HUES64 (cell line): ENCODE results near the gene LYRM2. TPM values are rescaled to one million over a fixed set of nuclear protein-coding genes. Genes with fewer than 3 reads are reported as not detected.

Source experiments
- H3K27ac ChIP-seq: 2 replicates; pipeline ENCODE4 v1.7.0; 2013; ENCODE audit warnings: low read depth, low read length, inconsistent platforms
- H3K27me3 ChIP-seq: 2 replicates; pipeline ENCODE4 v1.6.1; 2013; ENCODE audit warnings: mild to moderate bottlenecking, low read length; ENCODE audit not compliant: insufficient read depth
- H3K36me3 ChIP-seq: 2 replicates; pipeline ENCODE4 v1.6.1; 2013; ENCODE audit warnings: mild to moderate bottlenecking, low read length; ENCODE audit not compliant: insufficient read depth
- H3K4me1 ChIP-seq: 2 replicates; pipeline ENCODE4 v1.6.1; 2013; ENCODE audit warnings: mild to moderate bottlenecking, low read length, moderate library complexity; ENCODE audit not compliant: insufficient read depth
- H3K4me3 ChIP-seq: 2 replicates; pipeline ENCODE4 v1.5.1; 2013; ENCODE audit warnings: mild to moderate bottlenecking, low read length, moderate library complexity
- H3K9ac ChIP-seq: 2 replicates; pipeline ENCODE4 v1.6.1; 2013; ENCODE audit warnings: mild to moderate bottlenecking, low read depth, low read length
- H3K9me3 ChIP-seq: 2 replicates; pipeline ENCODE4 v1.6.1; 2013; ENCODE audit warnings: low read depth, low read length; ENCODE audit not compliant: insufficient read depth
- WGBS: fragments of 150-250, 120-280 bp; methylation state at CpG from one replicate; pipeline ENCODE4 v1.1.7; 2013; ENCODE audit warnings: missing lambda C conversion rate; 5-methylcytosine and 5-hydroxymethylcytosine counted together
- polyA plus RNA-seq, 2 experiments: library from polyadenylated mRNA; stranded (reverse); fragments of 50-300 nt; gene quantifications; one replicate each; pipeline ENCODE4 v1.2.3, GENCODE V29; 2013

The LYRM2 gene
- polyA plus RNA-seq (2013, experiment 1 of 2) = 23.0 TPM
- 29.7 TPM for polyA plus RNA-seq (2013, experiment 2 of 2)

- Histone ChIP-seq H3K4me1 (0 out of 2 replicates have a peak, but pooled peaks cover 6% of the 10 kb centered on the region), H3K27ac (peak within 1 kb of the TSS; percentile 87), H3K9ac (peak within 1 kb of the TSS; percentile 81), H3K9me3 (no peaks in the 10 kb centered on the region), H3K27me3 (no peaks in the 10 kb centered on the region), H3K4me3 (peak within 1 kb of the TSS; percentile 89), H3K36me3 (peaks cover 37% of the 10 kb centered on the region)
- 1% methylated on average over 58 of the region's 58 CpGs for WGBS
These were observed at the start of gene LYRM2 for GRCh38 chr6:89638320-89639195. Gene LYRM2, minus strand, starts transcription at chr6:89638747. Its CDS starts 31 bp downstream, at chr6:89638716.

GRCh38 chr6:89688328-89688727 is 49.8 kb upstream of the LYRM2 start:
- Histone ChIP-seq H3K27ac (peak overlapping the region; percentile 84; the same call in 1 of the 2 replicates), H3K9ac (no peak overlapping the region), H3K9me3 (no peaks in the 10 kb centered on the region), H3K4me1 (peaks cover 46% of the 10 kb centered on the region), H3K4me3 (no peak overlapping the region), H3K36me3 (peaks cover 99% of the 10 kb centered on the region), H3K27me3 (no peaks in the 10 kb centered on the region)
- WGBS = 95% methylated on average over 2 of the region's 2 CpGs

GRCh38 chr6:89685311-89685710 is 46.8 kb upstream of the LYRM2 start:
- H3K4me1 ChIP-seq = peaks cover 20% of the 10 kb centered on the region
- no peak overlapping the region for H3K9ac ChIP-seq
- peaks cover 97% of the 10 kb centered on the region for H3K36me3 ChIP-seq
- H3K27me3 ChIP-seq = no peaks in the 10 kb centered on the region
- 96% methylated on average over 2 of the region's 2 CpGs for WGBS
- H3K27ac ChIP-seq = no peak overlapping the region
- H3K4me3 ChIP-seq = no peak overlapping the region
- H3K9me3 ChIP-seq = no peaks in the 10 kb centered on the region

GRCh38 chr6:89682991-89683390 is 44.4 kb upstream of the LYRM2 start:
- Histone ChIP-seq H3K36me3 (peaks cover 98% of the 10 kb centered on the region), H3K9me3 (no peaks in the 10 kb centered on the region), H3K27me3 (no peaks in the 10 kb centered on the region), H3K4me1 (peaks cover 23% of the 10 kb centered on the region), H3K27ac (no peak overlapping the region), H3K9ac (no peak overlapping the region), H3K4me3 (no peak overlapping the region)
- 94% methylated on average over 1 of the region's 1 CpG for WGBS

GRCh38 chr6:89681983-89682564 is 43.5 kb upstream of the LYRM2 start:
- 95% methylated on average over 9 of the region's 10 CpGs for WGBS
- H3K27me3 ChIP-seq = no peaks in the 10 kb centered on the region
- H3K9me3 ChIP-seq = no peaks in the 10 kb centered on the region
- no peak overlapping the region for H3K4me3 ChIP-seq
- 0 out of 2 replicates have a peak overlapping the region, but pooled peaks have one; percentile 18 for H3K27ac ChIP-seq
- peaks cover 98% of the 10 kb centered on the region for H3K36me3 ChIP-seq
- peaks cover 23% of the 10 kb centered on the region for H3K4me1 ChIP-seq
- H3K9ac ChIP-seq = no peak overlapping the region

GRCh38 chr6:89680551-89680950 is 42.0 kb upstream of the LYRM2 start:
- peak overlapping the region; percentile 71; the same call in 1 of the 2 replicates for H3K27ac ChIP-seq
- WGBS = 89% methylated on average over 7 of the region's 7 CpGs
- peak overlapping the region; percentile 24; the same call in 1 of the 2 replicates for H3K9ac ChIP-seq
- no peak overlapping the region for H3K4me3 ChIP-seq
- H3K4me1 ChIP-seq = peaks cover 23% of the 10 kb centered on the region
- no peaks in the 10 kb centered on the region for H3K9me3 ChIP-seq
- peaks cover 98% of the 10 kb centered on the region for H3K36me3 ChIP-seq
- no peaks in the 10 kb centered on the region for H3K27me3 ChIP-seq

- Histone ChIP-seq H3K9me3 (no peaks in the 10 kb centered on the region), H3K36me3 (peaks cover 98% of the 10 kb centered on the region), H3K9ac (peak overlapping the region; percentile 24; the same call in 1 of the 2 replicates), H3K4me3 (no peak overlapping the region), H3K27me3 (no peaks in the 10 kb centered on the region), H3K4me1 (peaks cover 23% of the 10 kb centered on the region), H3K27ac (peak overlapping the region; percentile 71; the same call in 1 of the 2 replicates)
- 91% methylated on average over 2 of the region's 2 CpGs for WGBS
These were observed 41.6 kb upstream of the LYRM2 start for GRCh38 chr6:89680150-89680549.

GRCh38 chr6:89679215-89680120 is 40.9 kb upstream of the LYRM2 start:
- H3K36me3 ChIP-seq = peaks cover 98% of the 10 kb centered on the region
- 62% methylated on average over 6 of the region's 6 CpGs for WGBS
- H3K27me3 ChIP-seq = no peaks in the 10 kb centered on the region
- H3K4me1 ChIP-seq = peaks cover 23% of the 10 kb centered on the region
- no peak overlapping the region for H3K4me3 ChIP-seq
- H3K27ac ChIP-seq = peak overlapping the region; percentile 71
- H3K9me3 ChIP-seq = no peaks in the 10 kb centered on the region
- no peak overlapping the region for H3K9ac ChIP-seq

- Histone ChIP-seq H3K9me3 (no peaks in the 10 kb centered on the region), H3K4me3 (no peak overlapping the region), H3K9ac (no peak overlapping the region), H3K27me3 (no peaks in the 10 kb centered on the region), H3K36me3 (peaks cover 98% of the 10 kb centered on the region), H3K27ac (peak overlapping the region; percentile 71; the same call in 1 of the 2 replicates), H3K4me1 (peaks cover 23% of the 10 kb centered on the region)
- WGBS = 33% methylated on average over 3 of the region's 3 CpGs
These were observed 40.0 kb upstream of the LYRM2 start for GRCh38 chr6:89678531-89678930.

GRCh38 chr6:89675949-89676748 is 37.6 kb upstream of the LYRM2 start:
- Histone ChIP-seq H3K4me1 (peaks cover 23% of the 10 kb centered on the region), H3K4me3 (no peak overlapping the region), H3K27me3 (no peaks in the 10 kb centered on the region), H3K9ac (no peak overlapping the region), H3K27ac (0 out of 2 replicates have a peak overlapping the region, but pooled peaks have one; percentile 26), H3K36me3 (peaks cover 100% of the 10 kb centered on the region), H3K9me3 (no peaks in the 10 kb centered on the region)
- whole genome bisulfite sequencing = 92% methylated on average over 7 of the region's 7 CpGs
